MM.1S (cell line): ENCODE data around the gene CHTF18.

Experiments used
- EZH2 ChIP-seq: fragments of 300-600 bp; sonication (generic); optimal IDR thresholded peaks from 2 replicates; pipeline ENCODE3; 2017; ENCODE audit warnings: low read depth, mild to moderate bottlenecking, antibody characterized with exemption, low read length, mixed read lengths
- EZH2phosphoT487 ChIP-seq: fragments of 300-600 bp; sonication (generic); IDR thresholded peaks from 2 replicates; pipeline ENCODE4 v1.6.1; 2018; ENCODE audit warnings: antibody characterized with exemption, low read length
- TF ChIP-seq, protein P1 (sequence below): fragments of 300-600 bp; sonication (generic); IDR thresholded peaks from 2 replicates; pipeline ENCODE4 v1.5.1; 2016; ENCODE audit warnings: antibody characterized with exemption, low read length, mixed read lengths

DNA sequence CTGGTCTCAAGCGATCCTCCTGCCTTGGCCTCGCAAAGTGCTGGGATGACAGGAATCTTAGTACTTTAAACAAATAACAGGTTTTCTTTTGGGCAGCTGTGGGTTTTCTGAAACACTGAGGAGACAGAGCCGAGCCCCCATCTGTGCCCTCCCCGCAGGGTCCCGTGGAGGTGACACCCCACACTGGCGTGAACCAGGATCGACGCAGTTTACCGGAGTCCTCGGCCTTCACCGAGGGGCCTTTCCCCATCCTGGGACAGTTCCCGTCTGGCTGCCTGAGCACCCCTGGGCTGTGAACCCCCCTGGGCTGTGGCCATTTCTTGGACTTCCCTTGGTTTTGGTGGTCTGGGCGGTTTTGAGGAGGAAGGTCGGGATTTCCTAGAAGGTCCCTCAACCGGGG is 27.4 kb downstream of the CHTF18 start:
- TF ChIP-seq, protein P1, sequence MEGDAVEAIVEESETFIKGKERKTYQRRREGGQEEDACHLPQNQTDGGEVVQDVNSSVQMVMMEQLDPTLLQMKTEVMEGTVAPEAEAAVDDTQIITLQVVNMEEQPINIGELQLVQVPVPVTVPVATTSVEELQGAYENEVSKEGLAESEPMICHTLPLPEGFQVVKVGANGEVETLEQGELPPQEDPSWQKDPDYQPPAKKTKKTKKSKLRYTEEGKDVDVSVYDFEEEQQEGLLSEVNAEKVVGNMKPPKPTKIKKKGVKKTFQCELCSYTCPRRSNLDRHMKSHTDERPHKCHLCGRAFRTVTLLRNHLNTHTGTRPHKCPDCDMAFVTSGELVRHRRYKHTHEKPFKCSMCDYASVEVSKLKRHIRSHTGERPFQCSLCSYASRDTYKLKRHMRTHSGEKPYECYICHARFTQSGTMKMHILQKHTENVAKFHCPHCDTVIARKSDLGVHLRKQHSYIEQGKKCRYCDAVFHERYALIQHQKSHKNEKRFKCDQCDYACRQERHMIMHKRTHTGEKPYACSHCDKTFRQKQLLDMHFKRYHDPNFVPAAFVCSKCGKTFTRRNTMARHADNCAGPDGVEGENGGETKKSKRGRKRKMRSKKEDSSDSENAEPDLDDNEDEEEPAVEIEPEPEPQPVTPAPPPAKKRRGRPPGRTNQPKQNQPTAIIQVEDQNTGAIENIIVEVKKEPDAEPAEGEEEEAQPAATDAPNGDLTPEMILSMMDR, result no peak
- TF ChIP-seq EZH2phosphoT487 (no peak), EZH2 (no peak)
